Measurements from ENCODE around the gene FAM153A.
"Not testable (repeated sequence)": the region's sequence is repeated elsewhere in the genome, so short reads cannot be mapped to it uniquely, and the experiment has no call there.

DNA sequence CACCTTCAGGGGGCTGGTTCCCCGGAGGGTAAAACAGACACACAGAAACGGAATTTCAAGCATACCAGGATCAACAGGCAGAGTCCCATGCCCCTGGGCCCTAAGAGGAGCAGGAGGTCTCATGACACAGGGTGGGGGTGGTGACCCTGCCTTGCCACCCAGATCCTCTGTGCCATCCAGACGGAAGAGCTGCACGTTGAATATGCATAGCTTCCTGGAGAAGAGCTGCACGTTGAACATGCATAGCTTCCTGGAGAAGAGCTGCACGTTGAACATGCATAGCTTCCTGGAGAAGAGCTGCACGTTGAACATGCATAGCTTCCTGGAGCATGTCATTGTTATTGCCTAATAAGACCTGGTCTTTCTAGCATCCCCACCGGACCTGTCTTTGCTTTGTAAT lies 59.9 kb downstream of the FAM153A start:
- not testable (repeated sequence) for TF ChIP-seq CTCF (IDR thresholded peaks at IDR 0.05; ENCODE audit: insufficient read depth, low read length); REST (IDR thresholded peaks at IDR 0.05; ENCODE audit: insufficient replicate concordance, low read depth)

Data from HL-60 (cell line).